GM13977 (cell line): ENCODE data around the gene CCDC32.

Source experiments
- DNase-seq: peaks from one replicate; pipeline ENCODE4 v3.0.0; 2012; ENCODE audit warnings: low spot score
- in situ Hi-C: fragments of 300-500 bp; cut with MboI; formaldehyde crosslinking; loops from one replicate; pipeline ENCODE4 v1.12.0; 2022; ENCODE audit warnings: low sequenced_read_pairs, low pct_unique_long_range_greater_than_20kb, mixed read lengths, inconsistent platforms; ENCODE audit not compliant: unreplicated experiment
- TF ChIP-seq, protein P1 (sequence below): IDR thresholded peaks from 2 replicates; pipeline ENCODE4 v1.5.1; 2012; ENCODE audit warnings: mild to moderate bottlenecking, control low read depth; ENCODE audit not compliant: insufficient read depth; ENCODE audit errors: extremely low read depth, missing control alignments

Gene CCDC32

GRCh38 chr15:40510201-40510600 is 54.6 kb downstream of the CCDC32 start:
- TF ChIP-seq, protein P1, sequence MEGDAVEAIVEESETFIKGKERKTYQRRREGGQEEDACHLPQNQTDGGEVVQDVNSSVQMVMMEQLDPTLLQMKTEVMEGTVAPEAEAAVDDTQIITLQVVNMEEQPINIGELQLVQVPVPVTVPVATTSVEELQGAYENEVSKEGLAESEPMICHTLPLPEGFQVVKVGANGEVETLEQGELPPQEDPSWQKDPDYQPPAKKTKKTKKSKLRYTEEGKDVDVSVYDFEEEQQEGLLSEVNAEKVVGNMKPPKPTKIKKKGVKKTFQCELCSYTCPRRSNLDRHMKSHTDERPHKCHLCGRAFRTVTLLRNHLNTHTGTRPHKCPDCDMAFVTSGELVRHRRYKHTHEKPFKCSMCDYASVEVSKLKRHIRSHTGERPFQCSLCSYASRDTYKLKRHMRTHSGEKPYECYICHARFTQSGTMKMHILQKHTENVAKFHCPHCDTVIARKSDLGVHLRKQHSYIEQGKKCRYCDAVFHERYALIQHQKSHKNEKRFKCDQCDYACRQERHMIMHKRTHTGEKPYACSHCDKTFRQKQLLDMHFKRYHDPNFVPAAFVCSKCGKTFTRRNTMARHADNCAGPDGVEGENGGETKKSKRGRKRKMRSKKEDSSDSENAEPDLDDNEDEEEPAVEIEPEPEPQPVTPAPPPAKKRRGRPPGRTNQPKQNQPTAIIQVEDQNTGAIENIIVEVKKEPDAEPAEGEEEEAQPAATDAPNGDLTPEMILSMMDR = no peak
- in situ Hi-C loops = no loop called here
- no peak for DNase-seq

- TF ChIP-seq, protein P1 = no peak
- DNase-seq = no peak
- in situ Hi-C loops = no loop called here
These were observed 56.6 kb downstream of the CCDC32 start for GRCh38 chr15:40508216-40508615.

GRCh38 chr15:40506964-40507571 is 57.8 kb downstream of the CCDC32 start:
- DNase-seq = peak; percentile 78
- TF ChIP-seq, protein P1 = peak; percentile 65
- in situ Hi-C loops = no loop called here
